HG03097 (cell line): ENCODE data around the gene C15orf39.
"Not testable (repeated sequence)": the region's sequence is repeated elsewhere in the genome, so short reads cannot be mapped to it uniquely, and the experiment has no call there.

Experiments used
- ATAC-seq: cut with Tn5 transposase; IDR thresholded peaks from one replicate; pipeline ENCODE4 v1.9.1; 2021; ENCODE audit not compliant: unreplicated experiment, low FRiP score

The C15orf39 gene

DNA sequence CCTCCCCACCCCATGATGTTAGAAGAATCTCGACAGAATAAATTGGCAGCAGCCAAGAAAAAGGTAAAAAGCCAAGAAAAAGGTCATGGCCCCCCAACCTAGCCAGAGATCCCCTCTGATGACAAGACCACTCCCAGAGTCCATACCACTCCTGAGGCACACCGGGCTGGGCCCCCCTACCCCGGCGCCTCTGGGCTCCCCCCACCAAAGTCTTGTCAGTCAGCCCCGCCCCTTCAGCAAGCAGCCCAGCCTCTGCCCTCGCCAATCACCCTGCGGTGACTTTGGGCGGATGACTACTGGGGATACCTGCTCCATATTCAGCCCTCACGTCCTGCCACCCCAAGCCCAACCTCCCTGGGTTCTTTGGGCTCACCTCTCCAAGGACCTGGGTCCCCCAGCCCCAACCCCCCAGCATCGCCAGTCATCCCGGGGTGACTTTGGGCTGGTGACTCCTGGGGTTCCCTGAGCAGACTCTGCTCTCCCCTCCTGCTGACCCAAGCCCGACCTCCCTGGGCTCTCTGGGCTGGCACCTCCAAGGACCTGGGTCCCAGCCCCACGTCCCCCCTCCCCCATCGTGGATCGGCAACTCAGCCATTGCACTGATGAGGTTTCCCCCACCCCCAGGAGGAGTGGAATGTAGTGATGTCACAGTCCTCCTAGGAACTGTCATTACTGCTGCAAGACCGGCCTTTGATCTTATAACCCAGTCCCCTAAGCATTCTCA lies 57.1 kb downstream of the C15orf39 start:
- not testable (repeated sequence) for ATAC-seq

DNA sequence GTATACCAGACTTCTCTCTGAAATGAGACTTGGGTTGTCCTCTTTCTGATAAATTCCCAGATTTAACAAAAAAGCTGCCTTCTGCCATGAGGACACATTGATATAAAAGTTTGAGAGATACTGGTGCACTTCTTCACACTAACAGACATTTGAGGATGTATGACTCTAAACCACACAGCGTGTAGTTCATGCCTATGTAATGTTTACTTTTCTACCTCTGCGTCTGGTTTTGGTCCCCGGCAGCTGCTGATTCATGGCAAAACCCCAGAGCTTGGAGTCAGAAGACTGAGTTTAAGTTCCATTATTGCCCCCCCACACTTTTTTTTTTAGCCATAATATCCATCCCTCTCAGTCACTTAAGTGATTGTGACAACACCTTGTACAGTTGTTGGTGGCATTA lies 58.2 kb downstream of the C15orf39 start:
- not testable (repeated sequence) for ATAC-seq
